H54 (cell line): Measurements from ENCODE around the gene S100A10.

ENCODE experiments used
- DNase-seq: peaks from one replicate; pipeline ENCODE4 v3.0.0; 2011; ENCODE audit warnings: low spot score, mixed read lengths; ENCODE audit not compliant: insufficient read length
- FAIRE-seq: peaks from 3 replicates; lab custom pipeline; 2011; peaks lifted over from hg19 to GRCh38; lab: Jason Lieb, UNC
- POLR2A ChIP-seq: IDR thresholded peaks from 2 replicates; pipeline ENCODE4 v1.6.1; 2011; ENCODE audit warnings: low read depth, mild to moderate bottlenecking, low read length

The S100A10 gene

DNA sequence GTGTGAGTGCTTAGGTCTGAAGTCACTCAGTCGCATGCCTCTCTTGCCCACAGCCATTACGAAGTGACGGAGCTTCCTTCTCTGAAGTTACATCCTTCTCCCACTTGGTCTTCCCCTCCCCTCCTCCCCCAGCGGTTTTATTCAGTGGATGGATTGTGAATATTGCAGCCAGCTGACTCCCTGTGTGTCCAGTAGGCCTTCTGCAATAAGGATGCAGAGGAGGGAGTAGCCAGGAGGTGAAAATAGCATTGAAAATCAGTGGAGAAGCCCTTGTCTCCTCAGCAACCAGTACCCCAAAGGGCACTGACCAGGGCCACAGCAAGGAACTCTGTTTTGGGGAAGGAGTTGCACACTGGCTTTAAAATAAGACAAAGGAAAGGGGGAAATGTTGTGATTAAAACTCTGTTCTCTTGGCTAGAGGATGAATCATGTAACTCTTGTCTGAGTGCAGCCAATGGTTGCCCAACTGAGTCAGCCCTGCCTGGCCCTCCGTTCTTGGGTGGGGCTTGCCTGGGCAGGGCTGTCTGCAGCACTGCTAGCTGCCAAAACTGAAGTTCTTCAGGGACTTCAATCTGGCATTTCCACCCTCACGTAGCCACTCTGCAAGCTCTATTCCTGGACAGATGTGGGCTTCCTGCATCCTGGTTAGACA is 4.3 kb downstream of the S100A10 start:
- TF ChIP-seq POLR2A: peak; percentile 62
- FAIRE-seq (peak; percentile 36), DNase-seq (no peak)

DNA sequence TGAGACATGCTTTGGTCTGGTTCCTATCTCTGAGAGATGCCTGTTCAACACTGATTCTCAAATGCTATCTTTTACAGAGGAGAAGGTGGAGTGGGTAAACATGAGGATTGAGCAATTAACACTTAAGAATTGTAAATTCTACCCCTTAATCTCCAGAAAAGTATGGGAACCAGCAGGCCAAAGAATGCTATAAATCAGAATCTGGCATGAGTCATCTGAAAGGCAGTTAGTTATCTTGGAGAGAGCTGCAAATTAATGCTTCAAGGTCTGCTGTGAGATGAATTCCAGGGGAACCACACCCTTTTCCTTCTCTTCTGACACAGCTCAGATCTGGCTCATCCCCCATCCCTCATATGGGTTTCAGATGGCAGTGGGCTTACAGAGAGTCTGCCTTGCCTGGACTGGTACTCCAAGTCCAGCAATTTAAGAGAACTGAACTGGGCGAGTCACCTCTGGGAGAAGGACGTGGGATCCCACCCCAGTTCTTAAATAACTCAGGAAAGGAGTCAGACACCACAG is 5.2 kb downstream of the S100A10 start:
- TF ChIP-seq POLR2A: 0 out of 2 replicates have a peak, but pooled peaks have one; percentile 26
- FAIRE-seq (peak; percentile 38), DNase-seq (no peak)

DNA sequence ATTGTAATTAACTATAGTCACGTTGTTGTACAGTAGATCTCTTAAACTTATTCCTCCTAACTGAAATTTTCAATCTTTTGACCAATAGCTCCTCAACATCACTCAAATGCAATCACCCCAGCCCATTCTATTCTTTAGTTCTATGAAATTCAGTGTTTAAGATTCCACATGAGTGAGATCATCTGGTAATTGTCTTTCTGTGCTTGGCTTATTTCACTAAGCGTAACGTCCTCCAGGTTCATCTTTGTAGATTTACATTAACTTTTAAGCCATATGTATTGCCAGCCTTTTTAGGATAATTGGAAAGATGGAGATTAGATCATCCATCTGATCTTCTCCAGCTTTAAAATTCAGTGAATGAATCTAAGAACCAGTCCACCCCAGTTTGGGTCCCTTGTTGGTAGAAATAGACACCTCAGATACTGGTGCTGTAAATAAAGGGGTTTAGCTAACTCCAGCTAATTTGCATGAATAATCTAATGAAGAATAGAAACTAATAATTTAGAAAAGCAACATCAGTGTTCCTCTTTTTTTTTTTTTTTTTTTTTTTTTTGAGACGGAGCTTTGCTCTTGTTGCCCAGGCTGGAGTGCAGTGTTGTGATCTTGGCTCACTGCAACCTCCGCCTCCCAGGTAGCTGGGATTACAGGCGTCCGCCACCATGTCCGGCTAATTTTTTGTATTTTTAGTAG is 7.0 kb downstream of the S100A10 start:
- FAIRE-seq (no peak), DNase-seq (no peak)
- no peak for TF ChIP-seq POLR2A

DNA sequence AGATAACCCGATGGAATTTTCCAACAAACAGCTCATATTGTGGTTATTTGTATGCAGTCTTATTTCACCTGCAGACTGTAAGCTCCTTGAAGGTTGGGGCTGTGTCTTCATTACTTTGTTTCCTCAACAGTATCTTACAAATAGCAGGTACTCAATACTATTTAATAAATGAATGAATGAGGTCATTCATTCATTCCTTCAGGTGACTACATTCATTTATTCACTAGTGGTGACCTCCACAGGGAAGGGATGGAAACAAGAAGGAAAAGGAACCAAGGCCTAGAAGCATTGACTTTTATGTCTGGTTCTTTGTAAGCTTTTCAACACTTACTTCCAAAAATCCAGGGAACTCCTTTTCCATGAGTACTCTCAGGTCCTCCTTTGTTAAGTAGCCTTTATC is 7.9 kb downstream of the S100A10 start:
- TF ChIP-seq POLR2A: no peak
- FAIRE-seq (no peak), DNase-seq (no peak)

DNA sequence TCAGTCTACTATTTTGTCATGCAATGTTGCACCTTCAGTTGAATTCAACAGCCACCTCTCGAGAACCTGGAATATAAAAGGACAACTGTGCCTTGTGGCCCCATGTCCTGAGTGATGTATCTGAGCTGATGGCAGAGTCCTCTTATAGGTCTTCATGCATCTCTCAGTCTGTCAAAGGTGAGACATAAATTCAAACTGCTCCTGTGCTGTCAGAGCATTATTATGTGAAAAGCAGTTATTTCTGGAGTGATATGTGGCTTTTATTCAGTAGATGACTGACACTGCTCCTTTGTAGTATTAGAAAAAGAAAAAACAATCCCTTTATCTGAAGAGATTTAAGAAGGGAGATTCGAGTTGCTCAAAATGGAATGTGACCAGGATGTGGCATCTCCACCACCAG is 8.4 kb downstream of the S100A10 start:
- no peak for FAIRE-seq

DNA sequence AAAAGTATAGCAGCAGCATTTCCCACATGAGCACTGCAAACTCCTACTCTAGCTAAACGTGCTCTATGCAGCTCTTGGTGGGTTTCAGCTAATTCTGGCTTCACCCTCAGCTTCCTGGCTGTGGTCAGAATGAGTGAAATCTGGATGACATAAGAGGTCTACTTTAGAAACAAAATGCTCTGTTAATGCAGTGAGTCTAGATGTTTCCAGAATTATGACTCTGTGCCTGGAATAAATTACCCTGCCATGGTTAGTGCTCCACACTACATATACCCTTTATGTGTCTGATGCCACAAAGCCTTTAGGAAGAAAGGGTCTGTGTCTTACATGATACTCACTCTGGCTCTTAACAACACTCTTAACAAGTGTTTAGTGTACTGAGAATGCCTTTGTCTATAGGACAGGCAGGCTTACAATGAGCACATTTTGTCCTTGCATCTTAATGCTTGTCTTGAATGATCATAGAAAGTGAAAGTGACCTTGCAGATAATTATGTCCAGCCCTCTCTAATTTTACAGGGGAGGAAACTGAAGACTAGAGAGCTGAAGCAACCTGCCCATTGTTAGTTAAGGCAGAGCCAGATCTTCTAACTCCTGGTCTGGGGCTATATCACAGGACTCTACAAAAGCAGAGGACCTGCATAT is 9.2 kb downstream of the S100A10 start:
- TF ChIP-seq POLR2A: no peak

More for the DNA sequence above, 8.4 kb downstream of the S100A10 start:
- no peak for DNase-seq
- no peak for TF ChIP-seq POLR2A

DNA sequence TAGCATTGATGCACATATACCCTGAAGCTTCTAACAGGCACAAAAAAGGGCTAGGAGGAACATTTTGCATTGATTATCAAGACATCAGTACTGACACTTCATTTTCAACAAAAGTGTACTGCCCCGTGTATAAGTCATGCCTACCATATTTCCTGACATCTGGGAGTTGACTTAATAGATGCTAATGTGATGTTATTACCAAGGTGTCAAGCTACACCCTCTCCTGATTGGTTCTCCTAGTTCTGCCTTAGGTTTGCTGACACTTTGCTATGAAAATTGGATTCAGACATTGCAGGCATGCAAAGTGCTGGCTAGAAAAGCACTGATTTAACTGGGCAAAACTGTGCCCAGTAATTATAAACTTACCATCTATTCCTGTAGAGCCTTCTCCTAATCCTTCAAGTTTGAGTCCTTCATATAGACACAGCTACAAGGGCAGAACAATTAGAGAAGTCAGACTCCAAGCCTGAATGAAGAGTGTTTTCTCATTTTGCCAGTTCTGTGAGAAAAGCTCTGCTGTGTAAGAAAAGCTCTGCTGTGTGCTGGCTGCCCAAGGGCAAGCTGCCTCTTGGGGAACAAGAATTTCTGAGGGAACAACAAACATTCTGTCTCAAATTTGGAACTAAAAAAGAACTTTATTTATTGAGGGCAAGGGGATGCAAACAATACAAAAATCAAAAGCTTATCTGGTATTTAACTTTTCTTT is 11.2 kb downstream of the S100A10 start:
- TF ChIP-seq POLR2A: no peak
- DNase-seq: no peak
- no peak for FAIRE-seq

More for the DNA sequence above, 9.2 kb downstream of the S100A10 start:
- DNase-seq: no peak
- FAIRE-seq: no peak

DNA sequence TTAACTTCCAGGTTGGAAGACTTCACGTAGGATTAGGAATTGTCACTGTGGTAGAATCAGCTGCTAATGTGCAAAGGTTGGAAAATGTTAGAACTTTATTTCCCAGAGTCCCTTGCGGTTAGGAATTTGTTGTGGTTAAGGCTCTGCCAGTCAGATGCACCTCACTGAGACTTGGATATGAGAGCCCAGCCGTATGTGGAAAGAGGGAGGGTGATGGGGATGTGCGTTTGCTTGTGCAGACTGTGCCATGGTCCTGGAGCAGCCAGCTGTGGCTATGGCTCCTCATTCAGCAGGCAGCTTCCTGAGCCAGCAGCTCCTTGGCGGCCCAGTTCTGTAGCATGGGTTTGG is 12.5 kb downstream of the S100A10 start:
- no peak for FAIRE-seq

DNA sequence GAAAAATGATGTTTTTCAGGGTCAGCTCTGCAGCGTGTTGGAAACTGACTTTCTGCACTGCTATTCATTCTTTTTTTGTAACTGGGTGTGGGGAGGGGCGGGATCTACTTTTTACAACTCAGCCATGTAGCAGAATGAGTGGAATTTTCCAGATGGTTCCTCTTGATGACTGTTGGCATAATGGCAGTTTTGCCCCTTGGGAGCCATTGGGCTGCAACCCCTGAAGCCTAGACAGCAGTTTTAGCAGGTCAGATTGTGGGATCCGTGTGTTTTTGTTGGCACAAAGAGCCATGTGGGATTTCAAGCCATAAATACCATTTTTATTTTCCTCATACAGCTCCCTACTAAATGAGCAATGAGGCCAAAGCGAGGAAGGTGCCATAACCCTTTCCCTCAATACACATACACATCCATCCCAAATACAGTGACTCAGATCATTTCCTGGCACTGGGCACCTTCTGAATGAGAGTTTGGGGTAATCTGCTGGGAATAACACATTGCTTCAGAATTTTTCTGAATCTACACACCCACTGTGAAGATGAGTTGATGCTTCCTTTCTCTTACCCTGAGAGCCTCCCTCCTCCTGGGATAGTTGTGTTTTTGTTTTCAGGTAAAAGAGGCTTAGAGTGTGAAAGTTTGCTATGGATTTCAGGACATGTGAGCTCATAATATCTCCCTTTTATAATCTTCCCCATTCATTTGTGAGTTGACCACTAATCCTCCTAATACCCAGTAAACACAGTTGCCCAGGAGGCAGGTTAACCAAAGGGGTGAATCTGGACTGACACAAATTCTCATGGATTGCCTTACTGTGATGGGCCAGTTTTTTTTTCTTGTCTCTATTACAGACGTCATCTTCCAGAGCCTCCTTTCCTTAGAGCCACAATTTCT is 13.1 kb downstream of the S100A10 start:
- DNase-seq (no peak), FAIRE-seq (no peak)
- no peak for TF ChIP-seq POLR2A

More for the DNA sequence above, 12.5 kb downstream of the S100A10 start:
- no peak for DNase-seq
- no peak for TF ChIP-seq POLR2A

DNA sequence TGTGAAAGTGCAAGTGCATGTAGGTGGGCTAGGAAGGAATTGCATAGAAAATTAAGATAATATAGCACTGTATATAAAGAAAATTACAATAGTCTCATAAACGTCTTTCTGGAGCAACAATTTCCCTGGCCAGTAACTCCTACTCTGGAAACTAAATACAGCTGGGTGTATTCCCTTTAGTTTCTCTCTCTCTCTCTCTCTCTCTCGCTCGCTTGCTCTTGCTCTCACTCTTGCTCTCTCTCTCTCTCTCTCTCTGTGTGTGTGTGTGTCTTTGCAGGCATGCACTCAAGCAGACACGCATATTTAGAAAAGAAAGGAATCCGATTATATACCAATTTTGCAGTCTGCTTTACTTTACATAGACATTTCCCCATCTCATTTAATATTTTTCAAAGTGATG is 14.7 kb downstream of the S100A10 start:
- FAIRE-seq (no peak), DNase-seq (no peak)
- TF ChIP-seq POLR2A: no peak

DNA sequence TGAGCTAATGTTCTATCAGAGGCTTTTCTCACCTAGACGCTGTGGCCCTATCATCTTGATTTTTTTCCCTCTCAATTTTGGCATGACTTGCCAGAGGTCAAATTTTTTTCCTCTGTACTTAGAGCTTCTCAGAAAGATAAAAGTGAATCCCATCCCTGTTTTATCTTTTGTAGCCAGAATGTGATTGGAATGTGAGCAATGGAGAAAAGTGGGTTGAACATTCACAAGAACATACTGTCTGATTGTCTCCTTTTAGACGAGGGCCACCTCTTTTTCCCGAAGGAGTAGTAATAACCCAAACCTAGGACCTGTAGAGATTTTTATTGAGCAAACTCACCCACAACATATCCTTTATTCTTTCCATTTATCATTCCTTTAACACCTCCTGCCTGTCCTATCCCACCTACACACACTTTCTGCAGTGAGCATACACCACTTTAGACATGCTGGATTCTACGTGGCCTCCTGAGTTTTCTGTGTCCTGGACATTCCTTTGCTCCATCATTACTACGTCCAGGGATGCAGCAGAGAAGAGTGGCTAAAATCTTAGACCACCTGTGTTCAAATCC is 15.9 kb downstream of the S100A10 start:
- no peak for DNase-seq
- TF ChIP-seq POLR2A: no peak
- FAIRE-seq: no peak

DNA sequence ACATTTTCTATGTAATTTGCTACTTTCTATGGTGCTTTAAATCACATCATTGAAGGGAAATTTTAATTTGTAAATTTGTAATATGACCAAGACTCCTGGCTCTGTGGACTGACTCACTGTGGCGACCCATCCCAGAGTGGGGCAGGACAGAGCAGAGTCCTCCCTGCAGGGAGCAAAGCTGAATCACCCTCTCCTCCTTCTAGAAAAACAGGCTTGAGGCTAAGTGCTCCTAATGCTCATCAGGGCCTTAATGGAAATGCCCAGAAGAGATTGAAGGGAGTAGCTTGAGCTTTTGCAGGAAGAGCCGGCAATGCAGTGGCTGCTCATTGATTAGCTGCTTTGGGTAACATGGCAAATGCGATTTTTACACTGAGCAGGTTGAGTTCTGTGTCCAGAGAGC is 16.8 kb downstream of the S100A10 start:
- TF ChIP-seq POLR2A: no peak
- no peak for DNase-seq
- peak; percentile 70 for FAIRE-seq

DNA sequence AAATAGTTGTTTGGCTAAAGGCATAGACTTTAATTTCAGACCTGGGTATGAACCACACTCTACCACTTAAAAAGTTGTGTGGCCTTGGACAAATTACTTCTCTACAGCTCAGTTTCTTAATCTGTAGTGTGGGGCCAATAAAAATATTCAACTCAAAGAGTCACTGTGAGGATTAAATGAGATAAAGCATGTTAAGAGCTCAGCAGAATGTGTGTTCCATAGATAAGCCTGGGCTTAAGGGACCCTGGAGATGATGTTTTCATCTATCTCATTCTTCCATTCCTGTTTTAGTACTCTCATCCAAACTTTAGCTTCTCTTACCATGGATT is 17.7 kb downstream of the S100A10 start:
- no peak for DNase-seq
- no peak for TF ChIP-seq POLR2A
- no peak for FAIRE-seq
